Stomach (tissue), 4 donors: ENCODE results near the gene ASPN.

Experiments
- EP300 ChIP-seq: sonication (generic); formaldehyde crosslinking; IDR thresholded peaks from one replicate; pipeline ENCODE4 v1.6.1; 2017; ENCODE audit warnings: antibody characterized with exemption
- POLR2A ChIP-seq, 4 donors: fragments of 450-650 bp; IDR thresholded peaks; one replicate each; pipeline ENCODE4 v1.6.1; 2016; ENCODE audit warnings: antibody characterized with exemption in 4 of 4, control low read depth in 2 of 4, mild to moderate bottlenecking in 1 of 4, moderate library complexity in 1 of 4
- POLR2AphosphoS5 ChIP-seq, 3 donors: sonication (generic); formaldehyde crosslinking; IDR thresholded peaks; one replicate each; pipeline ENCODE4 v1.6.1; 2016; ENCODE audit warnings: antibody characterized with exemption in 3 of 3
- TF ChIP-seq, protein P1 (sequence below), 7 experiments: fragments of 450-650 bp in 4 of 7; fragments of 200-600 bp in 3 of 7; sonication (generic) in 3 of 7; IDR thresholded peaks; one replicate each; pipeline ENCODE4 v1.5.1; 2016 to 2019; ENCODE audit warnings: antibody characterized with exemption in 7 of 7, control low read depth in 2 of 7, mild to moderate bottlenecking in 1 of 7

GRCh38 chr9:92507496-92507895, 25.2 kb upstream of the ASPN start:
- TF ChIP-seq, protein P1, sequence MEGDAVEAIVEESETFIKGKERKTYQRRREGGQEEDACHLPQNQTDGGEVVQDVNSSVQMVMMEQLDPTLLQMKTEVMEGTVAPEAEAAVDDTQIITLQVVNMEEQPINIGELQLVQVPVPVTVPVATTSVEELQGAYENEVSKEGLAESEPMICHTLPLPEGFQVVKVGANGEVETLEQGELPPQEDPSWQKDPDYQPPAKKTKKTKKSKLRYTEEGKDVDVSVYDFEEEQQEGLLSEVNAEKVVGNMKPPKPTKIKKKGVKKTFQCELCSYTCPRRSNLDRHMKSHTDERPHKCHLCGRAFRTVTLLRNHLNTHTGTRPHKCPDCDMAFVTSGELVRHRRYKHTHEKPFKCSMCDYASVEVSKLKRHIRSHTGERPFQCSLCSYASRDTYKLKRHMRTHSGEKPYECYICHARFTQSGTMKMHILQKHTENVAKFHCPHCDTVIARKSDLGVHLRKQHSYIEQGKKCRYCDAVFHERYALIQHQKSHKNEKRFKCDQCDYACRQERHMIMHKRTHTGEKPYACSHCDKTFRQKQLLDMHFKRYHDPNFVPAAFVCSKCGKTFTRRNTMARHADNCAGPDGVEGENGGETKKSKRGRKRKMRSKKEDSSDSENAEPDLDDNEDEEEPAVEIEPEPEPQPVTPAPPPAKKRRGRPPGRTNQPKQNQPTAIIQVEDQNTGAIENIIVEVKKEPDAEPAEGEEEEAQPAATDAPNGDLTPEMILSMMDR (IDR thresholded peaks at IDR 0.05): no peak
- no peak for TF ChIP-seq POLR2AphosphoS5 (IDR thresholded peaks at IDR 0.05)
- TF ChIP-seq POLR2A (IDR thresholded peaks at IDR 0.05): no peak
- no peak for TF ChIP-seq EP300
